Breast epithelium (tissue), 4 donors: ENCODE measurements around the gene GABRA1. TPM values are rescaled to one million over a fixed set of nuclear protein-coding genes. Genes with fewer than 3 reads are reported as not detected.

Experiments
- DNase-seq, 2 donors: peaks; one replicate each; pipeline ENCODE4 v3.0.0-alpha.2; 2019; ENCODE audit warnings: low spot score in 2 of 2
- H3K27ac ChIP-seq, 2 donors: fragments of 200-600 bp; sonication (generic) in 1 of 2; one replicate each; pipeline ENCODE4 v1.5.1; 2016 to 2019; ENCODE audit warnings: mild to moderate bottlenecking in 1 of 2
- H3K27me3 ChIP-seq, 2 donors: fragments of 200-600 bp; sonication (generic) in 1 of 2; one replicate each; pipeline versions ENCODE4 v1.5.1 to v1.6.0; 2017 to 2019; ENCODE audit warnings: control low read depth in 1 of 2, mild to moderate bottlenecking in 1 of 2
- H3K36me3 ChIP-seq: fragments of 200-600 bp; one replicate; pipeline ENCODE4 v1.5.1; 2019
- H3K4me1 ChIP-seq, 2 donors: fragments of 200-600 bp; sonication (generic); one replicate each; pipeline ENCODE4 v1.5.1; 2016 to 2019; ENCODE audit warnings: control low read depth in 1 of 2
- H3K4me3 ChIP-seq, 3 donors: fragments of 200-600 bp; sonication (generic); 1 replicate in 2 of 3; 2 replicates in 1 of 3; pipeline ENCODE4 v1.5.1; 2016 to 2019; ENCODE audit warnings: mild to moderate bottlenecking in 3 of 3, moderate library complexity in 2 of 3
- H3K9me3 ChIP-seq, 2 donors: fragments of 200-600 bp; sonication (generic) in 1 of 2; one replicate each; pipeline ENCODE4 v1.5.1; 2016 to 2019; ENCODE audit warnings: control low read depth in 1 of 2
- POLR2A ChIP-seq: fragments of 450-650 bp; IDR thresholded peaks from one replicate; pipeline ENCODE4 v1.6.1; 2016; ENCODE audit warnings: antibody characterized with exemption, mild to moderate bottlenecking, moderate library complexity
- POLR2AphosphoS5 ChIP-seq, 3 donors: sonication (generic); formaldehyde crosslinking; IDR thresholded peaks; one replicate each; pipeline ENCODE4 v1.6.1; 2017; ENCODE audit warnings: antibody characterized with exemption in 3 of 3
- intact Hi-C: fragments of 100-400 bp; cut with DNase I; formaldehyde crosslinking; loops from one replicate; pipeline ENCODE4 v1.15.1; 2023; ENCODE audit warnings: low total_unique reads
- total RNA-seq, 3 donors: library from RNA; depleted of rRNA; stranded (reverse); fragments of >200 nt; gene quantifications; one replicate each; pipeline ENCODE4 v1.1.0, GENCODE V29; 2016
- TF ChIP-seq, protein P1 (sequence below), 3 donors: fragments of 450-650 bp; IDR thresholded peaks; one replicate each; pipeline ENCODE4 v1.5.1; 2016 to 2017; ENCODE audit warnings: antibody characterized with exemption in 3 of 3, mild to moderate bottlenecking in 3 of 3, moderate library complexity in 3 of 3

GABRA1 gene
- total RNA-seq, 3 donors from 2014 or later, result not detected

- TF ChIP-seq, protein P1, sequence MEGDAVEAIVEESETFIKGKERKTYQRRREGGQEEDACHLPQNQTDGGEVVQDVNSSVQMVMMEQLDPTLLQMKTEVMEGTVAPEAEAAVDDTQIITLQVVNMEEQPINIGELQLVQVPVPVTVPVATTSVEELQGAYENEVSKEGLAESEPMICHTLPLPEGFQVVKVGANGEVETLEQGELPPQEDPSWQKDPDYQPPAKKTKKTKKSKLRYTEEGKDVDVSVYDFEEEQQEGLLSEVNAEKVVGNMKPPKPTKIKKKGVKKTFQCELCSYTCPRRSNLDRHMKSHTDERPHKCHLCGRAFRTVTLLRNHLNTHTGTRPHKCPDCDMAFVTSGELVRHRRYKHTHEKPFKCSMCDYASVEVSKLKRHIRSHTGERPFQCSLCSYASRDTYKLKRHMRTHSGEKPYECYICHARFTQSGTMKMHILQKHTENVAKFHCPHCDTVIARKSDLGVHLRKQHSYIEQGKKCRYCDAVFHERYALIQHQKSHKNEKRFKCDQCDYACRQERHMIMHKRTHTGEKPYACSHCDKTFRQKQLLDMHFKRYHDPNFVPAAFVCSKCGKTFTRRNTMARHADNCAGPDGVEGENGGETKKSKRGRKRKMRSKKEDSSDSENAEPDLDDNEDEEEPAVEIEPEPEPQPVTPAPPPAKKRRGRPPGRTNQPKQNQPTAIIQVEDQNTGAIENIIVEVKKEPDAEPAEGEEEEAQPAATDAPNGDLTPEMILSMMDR (IDR thresholded peaks at IDR 0.05), result no peak
- TF ChIP-seq POLR2AphosphoS5 (IDR thresholded peaks at IDR 0.05), result no peak
- no peak for TF ChIP-seq POLR2A
- no peaks in the 10 kb centered on the region for H3K27me3 ChIP-seq
- H3K36me3 ChIP-seq, result no peaks in the 10 kb centered on the region
- H3K4me3 ChIP-seq, result no peak overlapping the region
- no peak for DNase-seq
- intact Hi-C loops, result no loop called here
- no peaks in the 10 kb centered on the region for H3K9me3 ChIP-seq
- H3K27ac ChIP-seq, result no peak overlapping the region
- H3K4me1 ChIP-seq, result no peaks in the 10 kb centered on the region
Observed at GRCh38 chr5:161946911-161947310, 99.0 kb downstream of the GABRA1 start.

Other genes with a start within 250 kb of the GABRA1 start
- gene GABRA6, start 162.4 kb upstream of the GABRA1 start, total RNA-seq, result not detected
- gene GABRG2, start 219.7 kb downstream of the GABRA1 start, total RNA-seq, result not detected